Activated CD8-positive, alpha-beta T cell treated with anti-CD3 and anti-CD28 coated beads for 36 hours (primary cell): ENCODE results near the gene CYP2C9. TPM values are rescaled to one million over a fixed set of nuclear protein-coding genes. Genes with fewer than 3 reads are reported as not detected.
"Not testable (repeated sequence)": the region's sequence is repeated elsewhere in the genome, so short reads cannot be mapped to it uniquely, and the experiment has no call there.

Source experiments
- ATAC-seq: fragments of 200-7000 bp; cut with Tn5 transposase; one replicate; pipeline ENCODE4 v1.10.0; 2021; ENCODE audit warnings: mild to moderate bottlenecking, moderate library complexity
- CTCF ChIA-PET: fragments of 350-600 bp; sonication (Branson Sonifier 250); formaldehyde crosslinking; loops from one replicate; lab custom pipeline; 2021; ENCODE audit warnings: antibody characterized with exemption; lab: Charles Lee
- POLR2A ChIA-PET: fragments of 350-600 bp; sonication (Branson Sonifier 250); formaldehyde crosslinking; loops from one replicate; lab custom pipeline; 2021; ENCODE audit warnings: antibody characterized with exemption; lab: Charles Lee
- DNase-seq: peaks from one replicate; pipeline ENCODE4 v3.0.0-alpha.2; 2020
- H3K27ac Mint-ChIP-seq: one replicate; pipeline ENCODE4 v1.8.0; 2021; ENCODE audit warnings: mild to moderate bottlenecking, mixed read lengths
- H3K27me3 Mint-ChIP-seq: one replicate; pipeline ENCODE4 v1.8.0; 2021; ENCODE audit warnings: mixed read lengths
- H3K36me3 Mint-ChIP-seq: one replicate; pipeline ENCODE4 v1.8.0; 2021; ENCODE audit warnings: low read depth, mixed read lengths
- H3K4me1 Mint-ChIP-seq: one replicate; pipeline ENCODE4 v1.8.0; 2021; ENCODE audit warnings: low read depth, mixed read lengths
- H3K4me3 Mint-ChIP-seq: one replicate; pipeline ENCODE4 v1.8.0; 2021; ENCODE audit warnings: mild to moderate bottlenecking, moderate library complexity, mixed read lengths
- H3K9me3 Mint-ChIP-seq: one replicate; pipeline ENCODE4 v1.8.0; 2021; ENCODE audit warnings: mixed read lengths
- CTCF ChIP-seq: fragments of 200-600 bp; IDR thresholded peaks from one replicate; pipeline ENCODE4 v1.8.0; 2022; ENCODE audit warnings: antibody characterized with exemption, mild to moderate bottlenecking
- intact Hi-C: fragments of 100-400 bp; cut with micrococcal nuclease; formaldehyde crosslinking; loops from one replicate; pipeline ENCODE4 v1.10.0; 2022
- total RNA-seq, 2 experiments: library from RNA; stranded (reverse); gene quantifications; one replicate each; pipeline ENCODE4 v1.2.3, GENCODE V29; 2021

CYP2C9 gene
- total RNA-seq, 2 experiments from 2014 or later, result not detected

- no peak for DNase-seq
- POLR2A ChIA-PET, result no interaction called here
- H3K36me3 Mint-ChIP-seq, result no peaks in the 10 kb centered on the region
- no peak for TF ChIP-seq CTCF
- H3K27ac Mint-ChIP-seq, result no peak overlapping the region
- no peaks in the 10 kb centered on the region for H3K27me3 Mint-ChIP-seq
- no peak for ATAC-seq
- intact Hi-C loops, result no loop called here
- no peaks in the 10 kb centered on the region for H3K9me3 Mint-ChIP-seq
- no peaks in the 10 kb centered on the region for H3K4me1 Mint-ChIP-seq
- CTCF ChIA-PET, result interaction anchor here (1.5 kb wide), 1 partner anchor 24 kb away, joined by 4 read pairs; no protein-coding TSS in a partner anchor
- H3K4me3 Mint-ChIP-seq, result no peak overlapping the region
Measured at GRCh38 chr10:94902570-94902969, 35.9 kb upstream of the CYP2C9 start.

- DNase-seq, POLR2A ChIA-PET, H3K4me3 Mint-ChIP-seq, H3K9me3 Mint-ChIP-seq, H3K27me3 Mint-ChIP-seq, H3K4me1 Mint-ChIP-seq, intact Hi-C loops, H3K27ac Mint-ChIP-seq, CTCF ChIA-PET, H3K36me3 Mint-ChIP-seq, ATAC-seq: not testable (repeated sequence)
Measured at GRCh38 chr10:94904506-94905148, 33.8 kb upstream of the CYP2C9 start.

- DNase-seq (no peak), ATAC-seq (no peak)
- H3K27me3 Mint-ChIP-seq, result no peaks in the 10 kb centered on the region
- ChIA-PET POLR2A (no interaction called here), CTCF (no interaction called here)
- TF ChIP-seq CTCF, result no peak
- no peak overlapping the region for H3K4me3 Mint-ChIP-seq
- H3K36me3 Mint-ChIP-seq, result no peaks in the 10 kb centered on the region
- H3K27ac Mint-ChIP-seq, result no peak overlapping the region
- H3K4me1 Mint-ChIP-seq, result no peaks in the 10 kb centered on the region
- peaks cover 19% of the 10 kb centered on the region for H3K9me3 Mint-ChIP-seq
- intact Hi-C loops, result no loop called here
Measured at GRCh38 chr10:94916423-94916822, 22.0 kb upstream of the CYP2C9 start.

GRCh38 chr10:94936721-94937120 lies 1.7 kb upstream of the CYP2C9 start:
- H3K27me3 Mint-ChIP-seq, result no peaks in the 10 kb centered on the region
- no peak for TF ChIP-seq CTCF
- H3K27ac Mint-ChIP-seq, result no peak overlapping the region
- H3K36me3 Mint-ChIP-seq, result no peaks in the 10 kb centered on the region
- peaks cover 5% of the 10 kb centered on the region for H3K9me3 Mint-ChIP-seq
- no peaks in the 10 kb centered on the region for H3K4me1 Mint-ChIP-seq
- intact Hi-C loops, result no loop called here
- ChIA-PET CTCF (no interaction called here), POLR2A (no interaction called here)
- DNase-seq (no peak), ATAC-seq (no peak)
- H3K4me3 Mint-ChIP-seq, result no peak overlapping the region

- H3K4me1 Mint-ChIP-seq, H3K36me3 Mint-ChIP-seq, ATAC-seq, H3K4me3 Mint-ChIP-seq, intact Hi-C loops, POLR2A ChIA-PET, H3K27me3 Mint-ChIP-seq, DNase-seq, CTCF ChIA-PET, H3K27ac Mint-ChIP-seq: not testable (repeated sequence)
- peaks cover 26% of the 10 kb centered on the region for H3K9me3 Mint-ChIP-seq
Measured at GRCh38 chr10:94943432-94944103, 5.1 kb downstream of the CYP2C9 start.

GRCh38 chr10:94946181-94946580 lies 7.7 kb downstream of the CYP2C9 start:
- H3K27me3 Mint-ChIP-seq, DNase-seq, ATAC-seq, H3K4me1 Mint-ChIP-seq, H3K27ac Mint-ChIP-seq, POLR2A ChIA-PET, H3K36me3 Mint-ChIP-seq, H3K4me3 Mint-ChIP-seq, intact Hi-C loops, CTCF ChIA-PET: not testable (repeated sequence)
- H3K9me3 Mint-ChIP-seq, result peaks cover 26% of the 10 kb centered on the region
